A673 (cell line): Measurements from ENCODE around the gene ARHGDIB. TPM values are rescaled to one million over a fixed set of nuclear protein-coding genes. Genes with fewer than 3 reads are reported as not detected.

Experiments used
- BruUV-seq: library from RNA; stranded (reverse); fragments of 400-500 nt; replicated peaks from 2 replicates; lab custom pipeline; 2021; lab: Mats Ljungman, UMichigan
- CTCF ChIA-PET: fragments of 300-600 bp; sonication (Branson Sonifier 250); formaldehyde crosslinking; loops from one replicate; lab custom pipeline; 2022; ENCODE audit warnings: antibody characterized with exemption; lab: Charles Lee
- POLR2A ChIA-PET: fragments of 300-600 bp; sonication (Branson Sonifier 250); formaldehyde crosslinking; loops from one replicate; lab custom pipeline; 2022; ENCODE audit warnings: antibody characterized with exemption; ENCODE audit not compliant: low non-redundant PET; lab: Charles Lee
- DNase-seq: peaks from one replicate; pipeline ENCODE4 v3.0.0-alpha.2; 2015; ENCODE audit warnings: low spot score
- H3K27ac ChIP-seq: fragments of 200-600 bp; sonication (generic); 2 replicates; pipeline ENCODE4 v1.5.1; 2016; ENCODE audit warnings: mixed run types, low read depth, mild to moderate bottlenecking, mixed read lengths, antibody characterized with exemption, low read length; ENCODE audit not compliant: poor library complexity, severe bottlenecking
- H3K27me3 ChIP-seq: fragments of 200-600 bp; sonication (generic); replicated peaks from 2 replicates; pipeline ENCODE4 v1.6.1; 2017; ENCODE audit warnings: mixed run types, low read depth, mild to moderate bottlenecking, mixed read lengths, antibody characterized with exemption, low read length; ENCODE audit not compliant: insufficient read depth, poor library complexity
- H3K36me3 ChIP-seq: fragments of 200-600 bp; sonication (generic); 2 replicates; pipeline ENCODE4 v1.6.1; 2016; ENCODE audit warnings: mixed run types, mild to moderate bottlenecking, mixed read lengths, antibody characterized with exemption, low read length; ENCODE audit not compliant: insufficient read depth, poor library complexity, severe bottlenecking
- H3K4me1 ChIP-seq: fragments of 200-600 bp; sonication (generic); 2 replicates; pipeline ENCODE4 v1.6.1; 2017; ENCODE audit warnings: mixed run types, mild to moderate bottlenecking, mixed read lengths, antibody characterized with exemption, low read length; ENCODE audit not compliant: insufficient read depth, poor library complexity, severe bottlenecking
- H3K4me3 ChIP-seq: fragments of 200-600 bp; sonication (generic); 2 replicates; pipeline ENCODE4 v1.5.1; 2016; ENCODE audit warnings: low read depth, mixed run types, mild to moderate bottlenecking, mixed read lengths, low read length; ENCODE audit not compliant: poor library complexity, severe bottlenecking
- H3K9me3 ChIP-seq: fragments of 200-600 bp; sonication (generic); 2 replicates; pipeline ENCODE4 v1.6.1; 2016; ENCODE audit warnings: mixed run types, low read depth, mild to moderate bottlenecking, mixed read lengths, antibody characterized with exemption, low read length; ENCODE audit not compliant: poor library complexity, severe bottlenecking
- CTCF ChIP-seq: fragments of 300-800, 200-600 bp; sonication (generic); conservative IDR thresholded peaks from 2 replicates; pipeline ENCODE4 v1.5.1; 2017; ENCODE audit warnings: low read depth, mild to moderate bottlenecking, antibody characterized with exemption, low read length, moderate library complexity, mixed read lengths
- EZH2 ChIP-seq: fragments of 200-600 bp; sonication (generic); IDR thresholded peaks from 2 replicates; pipeline ENCODE4 v1.6.1; 2017; ENCODE audit warnings: borderline replicate concordance, low read depth, mild to moderate bottlenecking, mixed read lengths, antibody characterized with exemption, low read length; ENCODE audit not compliant: poor library complexity, severe bottlenecking
- intact Hi-C: fragments of 100-400 bp; cut with micrococcal nuclease; formaldehyde crosslinking; loops from one replicate; pipeline ENCODE4 v1.10.0; 2022; ENCODE audit not compliant: unreplicated experiment
- total RNA-seq: library from RNA; stranded (reverse); gene quantifications from 2 replicates; pipeline ENCODE4 v1.2.3, GENCODE V29; 2021

The ARHGDIB gene
- total RNA-seq, 1 experiment from 2014 or later = 122 TPM

- Histone ChIP-seq H3K4me3 (no peak within 1 kb of the TSS), H3K36me3 (no peaks in the 10 kb centered on the region), H3K9me3 (no peaks in the 10 kb centered on the region), H3K4me1 (peaks cover 6% of the 10 kb centered on the region), H3K27me3 (no peaks in the 10 kb centered on the region), H3K27ac (no peak within 1 kb of the TSS)
- POLR2A ChIA-PET = no interaction called here
- TF ChIP-seq EZH2 = no peak
- TF ChIP-seq CTCF = no peak
- BruUV-seq = no TSS peak
- DNase-seq = no peak
- CTCF ChIA-PET = no interaction called here
- intact Hi-C loops = no loop called here
These were observed 11.4 kb upstream of the ARHGDIB start, which contains the start of gene PDE6H for GRCh38 chr12:14972816-14973215. Gene PDE6H, plus strand, starts transcription at chr12:14973042. Its CDS starts 4,971 bp downstream, at chr12:14978013.

- no peaks in the 10 kb centered on the region for H3K9me3 ChIP-seq
- no peaks in the 10 kb centered on the region for H3K27me3 ChIP-seq
- H3K36me3 ChIP-seq = no peaks in the 10 kb centered on the region
- TF ChIP-seq CTCF (no peak), EZH2 (no peak)
- peaks cover 8% of the 10 kb centered on the region for H3K4me1 ChIP-seq
- ChIA-PET POLR2A (interaction anchor here (0.6 kb wide), 1 partner anchor 797 kb away, joined by 3 read pairs; no protein-coding TSS in a partner anchor), CTCF (no interaction called here)
- BruUV-seq = no TSS peak
- H3K27ac ChIP-seq = no peak overlapping the region
- no peak for DNase-seq
- intact Hi-C loops = no loop called here
- no peak overlapping the region for H3K4me3 ChIP-seq
These were observed 9.1 kb upstream of the ARHGDIB start for GRCh38 chr12:14970473-14970872.

- no peak for TF ChIP-seq EZH2
- TF ChIP-seq CTCF = no peak
- ChIA-PET POLR2A (no interaction called here), CTCF (no interaction called here)
- no peak for DNase-seq
- Histone ChIP-seq H3K27me3 (no peaks in the 10 kb centered on the region), H3K4me3 (no peak overlapping the region), H3K27ac (no peak overlapping the region), H3K36me3 (no peaks in the 10 kb centered on the region), H3K4me1 (peaks cover 8% of the 10 kb centered on the region), H3K9me3 (no peaks in the 10 kb centered on the region)
- intact Hi-C loops = no loop called here
- no TSS peak for BruUV-seq
These were observed 7.1 kb upstream of the ARHGDIB start for GRCh38 chr12:14968478-14968877.
